HUES48 (cell line): ENCODE measurements around the gene RRP36.
"Not testable (repeated sequence)": the region's sequence is repeated elsewhere in the genome, so short reads cannot be mapped to it uniquely, and the experiment has no call there.

Experiments used
- H3K27ac ChIP-seq: one replicate; pipeline ENCODE4 v1.7.0; 2013; ENCODE audit warnings: low read depth, low read length, inconsistent platforms
- H3K27me3 ChIP-seq: 2 replicates; pipeline ENCODE4 v1.6.1; 2013; ENCODE audit warnings: mild to moderate bottlenecking, low read length; ENCODE audit not compliant: control insufficient read depth, insufficient read depth
- H3K36me3 ChIP-seq: 2 replicates; pipeline ENCODE4 v1.6.1; 2013; ENCODE audit warnings: low read length; ENCODE audit not compliant: control insufficient read depth, insufficient read depth
- H3K4me1 ChIP-seq: 2 replicates; pipeline ENCODE4 v1.6.1; 2013; ENCODE audit warnings: mild to moderate bottlenecking, low read length; ENCODE audit not compliant: control insufficient read depth, insufficient read depth
- H3K4me3 ChIP-seq: 2 replicates; pipeline ENCODE4 v1.5.1; 2013; ENCODE audit warnings: mild to moderate bottlenecking, low read depth, low read length
- H3K9ac ChIP-seq: 2 replicates; pipeline ENCODE4 v1.6.1; 2013; ENCODE audit warnings: mild to moderate bottlenecking, low read depth, low read length, moderate library complexity
- H3K9me3 ChIP-seq: 2 replicates; pipeline ENCODE4 v1.6.1; 2013; ENCODE audit warnings: low read length; ENCODE audit not compliant: control insufficient read depth, insufficient read depth

The RRP36 gene

GRCh38 chr6:42984924-42985475 is 36.4 kb upstream of the RRP36 start:
- no peak overlapping the region for H3K9ac ChIP-seq
- H3K4me1 ChIP-seq = no peaks in the 10 kb centered on the region
- peak overlapping the region; percentile 79 for H3K4me3 ChIP-seq
- H3K27me3 ChIP-seq = no peaks in the 10 kb centered on the region
- no peak overlapping the region for H3K27ac ChIP-seq
- peaks cover 13% of the 10 kb centered on the region; the same call in 1 of the 2 replicates for H3K36me3 ChIP-seq
- H3K9me3 ChIP-seq = no peaks in the 10 kb centered on the region

- no peaks in the 10 kb centered on the region for H3K9me3 ChIP-seq
- no peak overlapping the region for H3K4me3 ChIP-seq
- no peak overlapping the region for H3K27ac ChIP-seq
- H3K36me3 ChIP-seq = peaks cover 29% of the 10 kb centered on the region
- H3K27me3 ChIP-seq = no peaks in the 10 kb centered on the region
- no peaks in the 10 kb centered on the region for H3K4me1 ChIP-seq
- no peak overlapping the region for H3K9ac ChIP-seq
Observed at GRCh38 chr6:42987533-42988451, 33.6 kb upstream of the RRP36 start.

GRCh38 chr6:42988486-42989020 is 32.9 kb upstream of the RRP36 start:
- Histone ChIP-seq H3K36me3 (peaks cover 31% of the 10 kb centered on the region), H3K27me3 (no peaks in the 10 kb centered on the region), H3K4me3 (no peak overlapping the region), H3K9ac (no peak overlapping the region), H3K9me3 (no peaks in the 10 kb centered on the region), H3K4me1 (no peaks in the 10 kb centered on the region), H3K27ac (no peak overlapping the region)

- no peaks in the 10 kb centered on the region for H3K27me3 ChIP-seq
- H3K9ac ChIP-seq = no peak overlapping the region
- no peaks in the 10 kb centered on the region for H3K9me3 ChIP-seq
- H3K36me3 ChIP-seq = peaks cover 34% of the 10 kb centered on the region
- H3K4me3 ChIP-seq = no peak overlapping the region
- H3K4me1 ChIP-seq = no peaks in the 10 kb centered on the region
- H3K27ac ChIP-seq = no peak overlapping the region
Observed at GRCh38 chr6:42989923-42990322, 31.5 kb upstream of the RRP36 start.

GRCh38 chr6:42993445-42993844 is 28.0 kb upstream of the RRP36 start:
- H3K4me1 ChIP-seq = no peaks in the 10 kb centered on the region
- no peak overlapping the region for H3K4me3 ChIP-seq
- no peaks in the 10 kb centered on the region for H3K27me3 ChIP-seq
- no peak overlapping the region for H3K9ac ChIP-seq
- H3K9me3 ChIP-seq = no peaks in the 10 kb centered on the region
- peaks cover 34% of the 10 kb centered on the region for H3K36me3 ChIP-seq
- no peak overlapping the region for H3K27ac ChIP-seq

GRCh38 chr6:42996513-42996912 is 24.9 kb upstream of the RRP36 start:
- no peaks in the 10 kb centered on the region for H3K27me3 ChIP-seq
- peaks cover 8% of the 10 kb centered on the region; the same call in 1 of the 2 replicates for H3K36me3 ChIP-seq
- no peak overlapping the region for H3K9ac ChIP-seq
- no peaks in the 10 kb centered on the region for H3K9me3 ChIP-seq
- no peak overlapping the region for H3K27ac ChIP-seq
- H3K4me1 ChIP-seq = no peaks in the 10 kb centered on the region
- no peak overlapping the region for H3K4me3 ChIP-seq

- H3K27ac ChIP-seq, H3K4me3 ChIP-seq, H3K36me3 ChIP-seq, H3K4me1 ChIP-seq, H3K27me3 ChIP-seq, H3K9ac ChIP-seq, H3K9me3 ChIP-seq: not testable (repeated sequence)
Observed at GRCh38 chr6:42998205-42998604, 23.2 kb upstream of the RRP36 start.

- Histone ChIP-seq H3K9me3 (no peaks in the 10 kb centered on the region), H3K27ac (no peak overlapping the region), H3K27me3 (no peaks in the 10 kb centered on the region), H3K9ac (no peak overlapping the region), H3K4me1 (no peaks in the 10 kb centered on the region), H3K36me3 (peaks cover 9% of the 10 kb centered on the region), H3K4me3 (no peak overlapping the region)
Observed at GRCh38 chr6:43001843-43002242, 19.6 kb upstream of the RRP36 start.

GRCh38 chr6:43005844-43006243 is 15.6 kb upstream of the RRP36 start:
- no peak overlapping the region for H3K27ac ChIP-seq
- H3K27me3 ChIP-seq = no peaks in the 10 kb centered on the region
- no peaks in the 10 kb centered on the region for H3K4me1 ChIP-seq
- no peaks in the 10 kb centered on the region for H3K9me3 ChIP-seq
- no peak overlapping the region for H3K9ac ChIP-seq
- H3K4me3 ChIP-seq = no peak overlapping the region
- H3K36me3 ChIP-seq = peaks cover 48% of the 10 kb centered on the region

GRCh38 chr6:43006251-43006650 is 15.2 kb upstream of the RRP36 start:
- Histone ChIP-seq H3K9ac (no peak overlapping the region), H3K27ac (no peak overlapping the region), H3K36me3 (peaks cover 52% of the 10 kb centered on the region), H3K4me1 (no peaks in the 10 kb centered on the region), H3K27me3 (no peaks in the 10 kb centered on the region), H3K9me3 (no peaks in the 10 kb centered on the region), H3K4me3 (no peak overlapping the region)

GRCh38 chr6:43007126-43007525 is 14.3 kb upstream of the RRP36 start:
- Histone ChIP-seq H3K36me3 (peaks cover 61% of the 10 kb centered on the region), H3K9ac (no peak overlapping the region), H3K9me3 (no peaks in the 10 kb centered on the region), H3K27ac (no peak overlapping the region), H3K4me1 (no peaks in the 10 kb centered on the region), H3K27me3 (no peaks in the 10 kb centered on the region), H3K4me3 (no peak overlapping the region)
